Measurements from ENCODE around the gene VAMP4.
"Not testable (repeated sequence)": the region's sequence is repeated elsewhere in the genome, so short reads cannot be mapped to it uniquely, and the experiment has no call there.

Gene VAMP4

DNA sequence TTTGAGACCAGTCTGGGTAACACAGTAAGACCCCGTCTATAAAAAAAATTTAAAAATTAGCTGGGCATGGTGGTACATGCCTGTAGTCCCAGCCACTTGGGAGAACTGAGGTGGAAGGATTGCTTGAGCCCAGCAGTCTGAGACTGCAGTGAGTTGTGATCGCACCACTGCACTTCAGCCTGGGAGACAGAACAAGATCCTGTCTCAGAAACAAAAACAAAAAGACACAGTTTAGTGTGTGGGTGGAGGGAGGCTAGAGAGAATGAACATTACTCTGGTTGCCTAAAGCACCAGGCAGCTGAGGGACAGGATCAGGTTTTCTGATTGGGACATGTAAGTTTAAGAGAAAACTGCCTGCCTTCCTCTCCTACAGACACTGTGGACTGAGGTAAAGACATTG lies 42.3 kb downstream of the VAMP4 start:
- DNase-seq (ENCODE audit: low read depth), result no peak

DNA sequence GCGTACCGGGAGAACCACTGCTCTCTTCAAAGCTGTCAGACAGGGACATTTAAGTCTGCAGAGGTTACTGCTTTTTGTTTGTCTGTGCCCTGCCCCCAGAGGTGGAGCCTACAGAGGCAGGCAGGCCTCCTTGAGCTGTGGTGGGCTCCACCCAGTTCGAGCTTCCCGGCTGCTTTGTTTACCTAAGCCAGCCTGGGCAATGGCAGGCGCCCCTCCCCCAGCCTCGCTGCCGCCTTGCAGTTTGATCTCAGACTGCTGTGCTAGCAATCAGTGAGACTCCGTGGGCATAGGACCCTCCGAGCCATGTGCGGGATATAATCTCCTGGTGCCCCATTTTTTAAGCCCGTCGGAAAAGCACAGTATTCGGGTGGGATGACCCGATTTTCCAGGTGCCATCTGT lies 46.1 kb downstream of the VAMP4 start:
- not testable (repeated sequence) for DNase-seq (ENCODE audit: low read depth)

DNA sequence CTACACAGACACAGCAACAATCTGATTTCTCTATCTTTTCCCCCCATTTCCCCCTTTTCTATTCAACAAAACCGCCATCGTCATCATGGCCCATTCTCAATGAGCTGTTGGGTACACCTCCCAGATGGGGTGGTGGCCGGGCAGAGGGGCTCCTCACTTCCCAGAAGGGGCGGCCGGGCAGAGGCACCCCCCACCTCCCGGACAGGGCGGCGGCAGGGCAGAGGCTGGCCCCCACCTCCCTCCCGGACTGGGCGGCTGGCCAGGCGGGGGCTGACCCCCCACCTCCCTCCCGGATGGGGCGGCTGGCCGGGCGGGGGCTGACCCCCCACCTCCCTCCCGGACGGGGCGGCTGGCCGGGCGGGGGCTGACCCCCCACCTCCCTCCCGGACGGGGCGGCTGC lies 48.3 kb downstream of the VAMP4 start:
- not testable (repeated sequence) for DNase-seq (ENCODE audit: low read depth)

- DNase-seq (ENCODE audit: low read depth), result no peak
These were observed 58.0 kb downstream of the VAMP4 start for GRCh38 chr1:171683870-171684269.

DNA sequence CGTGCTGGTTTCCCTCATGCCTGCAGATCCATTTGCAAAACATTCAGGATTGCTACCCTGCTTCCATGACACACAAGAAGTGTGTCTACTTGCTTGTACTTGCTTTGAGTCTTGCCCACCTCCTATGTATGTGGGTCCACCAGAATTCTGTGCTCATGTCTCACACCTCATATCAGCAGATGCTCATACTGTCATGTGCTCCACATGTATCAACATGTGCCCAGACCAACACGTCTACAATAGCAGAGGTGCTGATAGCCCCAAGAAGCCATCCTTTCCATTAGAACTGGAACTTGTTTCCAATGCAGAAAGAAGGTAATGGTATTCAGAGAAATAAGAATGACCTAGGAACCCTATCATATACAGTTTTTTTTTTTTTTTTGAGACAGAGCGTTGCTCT lies 61.5 kb downstream of the VAMP4 start:
- no peak for DNase-seq (ENCODE audit: low read depth)

DNA sequence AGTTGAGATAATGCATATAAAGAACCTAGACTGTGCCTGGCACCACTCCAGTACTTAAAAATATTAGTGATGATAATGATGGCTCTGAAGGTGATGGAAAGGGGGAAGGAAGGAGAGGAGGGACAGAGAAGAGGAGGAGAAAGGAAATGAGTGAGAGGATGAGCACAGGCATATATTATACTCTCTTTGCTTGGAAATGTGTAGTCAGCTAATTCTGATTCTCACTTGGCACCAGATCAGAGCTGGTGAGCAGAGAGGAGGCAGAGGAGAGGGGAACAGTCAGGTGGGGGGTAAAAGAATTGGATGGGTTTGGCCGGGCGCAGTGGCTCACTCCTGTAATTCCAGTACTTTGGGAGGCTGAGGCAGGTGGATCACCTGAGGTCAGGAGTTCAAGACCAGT lies 65.0 kb downstream of the VAMP4 start:
- no peak for DNase-seq (ENCODE audit: low read depth)

DNA sequence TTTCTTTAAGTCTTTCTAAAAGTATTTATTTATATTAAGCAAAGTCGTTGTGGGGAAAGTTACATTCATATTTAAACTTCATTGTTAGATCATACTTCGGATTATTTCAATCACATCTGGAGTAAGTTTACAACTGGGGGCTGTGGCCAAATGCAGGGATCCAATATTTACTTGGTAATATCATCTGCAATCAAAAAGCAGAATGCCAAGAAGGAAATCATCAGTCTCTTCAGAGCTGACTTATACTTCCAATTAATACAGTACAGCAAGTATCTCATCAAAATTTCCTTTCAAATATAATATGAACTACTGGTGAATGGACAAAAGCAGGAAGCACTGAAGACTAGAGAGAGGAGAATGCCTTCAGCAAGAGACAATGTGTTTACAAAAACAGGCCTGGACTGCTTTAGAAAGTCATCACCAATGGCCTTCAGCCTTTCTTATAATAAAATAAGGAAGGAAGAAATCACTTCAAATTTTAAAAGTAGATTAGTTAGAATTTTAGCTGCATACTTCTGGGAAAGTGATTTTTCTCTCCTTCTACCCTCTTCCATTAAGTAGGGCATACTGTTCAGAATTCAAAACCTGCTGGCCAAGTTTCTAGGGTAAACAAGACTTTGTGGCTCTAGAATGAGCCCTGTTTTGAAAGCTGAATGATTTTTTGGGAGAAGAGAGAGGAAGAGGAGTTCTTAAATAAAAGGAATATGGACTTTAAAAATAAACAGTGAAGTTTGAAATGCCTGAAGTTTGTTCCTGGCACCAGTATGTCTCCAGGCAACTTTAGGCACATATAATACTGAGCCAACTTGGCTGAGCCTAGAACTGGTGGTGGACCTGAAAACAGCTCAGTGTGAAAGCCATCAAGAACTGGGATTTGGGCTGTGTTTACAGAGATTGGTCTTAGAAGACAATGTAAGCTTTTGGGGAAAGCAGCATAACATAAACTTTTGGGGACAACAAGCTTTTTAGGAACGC lies 67.1 kb downstream of the VAMP4 start:
- no peak for DNase-seq (ENCODE audit: low read depth)

DNA sequence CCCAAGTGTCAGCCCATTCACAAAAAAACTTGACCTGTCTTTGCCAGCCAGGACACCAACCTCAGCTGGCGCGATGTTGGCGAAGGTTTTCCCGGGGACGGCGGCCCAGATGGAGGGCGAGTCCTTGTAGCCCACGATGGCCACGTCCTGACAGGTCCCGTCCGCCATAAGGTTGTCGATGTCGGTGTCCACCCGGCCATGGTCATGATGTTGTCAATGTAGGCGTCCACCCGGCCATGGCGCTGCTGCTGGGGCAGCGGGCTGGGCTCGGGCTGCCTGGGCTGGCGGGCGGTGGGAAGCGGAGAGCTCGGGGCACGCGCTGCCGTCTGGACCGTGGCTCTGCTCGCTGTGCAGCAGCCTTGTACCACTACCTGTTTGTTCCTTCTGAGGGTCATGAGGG lies 71.1 kb downstream of the VAMP4 start:
- DNase-seq (ENCODE audit: low read depth), result no peak

DNA sequence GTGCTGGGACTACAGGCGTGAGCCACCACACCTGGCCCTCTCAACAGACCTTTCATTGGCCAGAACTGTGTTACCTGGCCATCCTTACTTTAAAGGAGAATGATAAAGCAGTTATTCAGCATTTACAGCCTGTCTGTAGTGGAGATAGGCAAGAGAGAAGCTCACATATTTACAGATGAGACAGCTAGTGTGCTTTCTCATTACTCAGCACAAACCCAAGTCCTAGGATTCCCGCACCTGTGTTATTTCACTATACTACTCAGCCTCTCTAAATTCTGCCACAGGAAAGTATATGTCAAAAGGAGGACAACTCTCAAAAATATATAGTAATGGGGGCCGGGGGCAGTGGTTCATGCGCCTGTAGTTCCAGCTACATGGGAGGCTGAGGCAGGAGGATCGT lies 73.5 kb downstream of the VAMP4 start:
- DNase-seq (ENCODE audit: low read depth), result no peak

- no peak for DNase-seq (ENCODE audit: low read depth)
These were observed 75.6 kb downstream of the VAMP4 start for GRCh38 chr1:171666114-171666769.

DNA sequence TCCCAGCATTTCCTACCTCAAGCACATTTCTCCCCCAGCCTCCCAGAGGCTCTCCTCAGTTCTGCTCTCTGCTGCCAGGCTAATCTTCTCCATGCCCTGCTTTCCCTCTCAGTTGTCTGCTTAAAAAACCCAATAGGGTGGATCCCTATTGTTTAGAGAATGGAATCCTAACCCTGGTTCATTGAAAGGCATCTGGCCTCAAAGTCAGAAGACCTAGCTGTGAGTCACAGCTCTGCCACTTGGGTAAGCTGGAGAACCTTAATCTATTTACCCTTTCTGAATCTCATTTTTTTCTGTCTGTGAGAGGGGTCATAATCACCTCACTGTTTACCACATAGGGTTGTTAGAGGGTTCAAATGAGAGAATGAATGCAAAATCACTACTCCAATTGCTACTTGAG lies 76.9 kb downstream of the VAMP4 start:
- DNase-seq (ENCODE audit: low read depth), result no peak

- DNase-seq (ENCODE audit: low read depth), result no peak
These were observed 77.8 kb downstream of the VAMP4 start for GRCh38 chr1:171663854-171664575.

DNA sequence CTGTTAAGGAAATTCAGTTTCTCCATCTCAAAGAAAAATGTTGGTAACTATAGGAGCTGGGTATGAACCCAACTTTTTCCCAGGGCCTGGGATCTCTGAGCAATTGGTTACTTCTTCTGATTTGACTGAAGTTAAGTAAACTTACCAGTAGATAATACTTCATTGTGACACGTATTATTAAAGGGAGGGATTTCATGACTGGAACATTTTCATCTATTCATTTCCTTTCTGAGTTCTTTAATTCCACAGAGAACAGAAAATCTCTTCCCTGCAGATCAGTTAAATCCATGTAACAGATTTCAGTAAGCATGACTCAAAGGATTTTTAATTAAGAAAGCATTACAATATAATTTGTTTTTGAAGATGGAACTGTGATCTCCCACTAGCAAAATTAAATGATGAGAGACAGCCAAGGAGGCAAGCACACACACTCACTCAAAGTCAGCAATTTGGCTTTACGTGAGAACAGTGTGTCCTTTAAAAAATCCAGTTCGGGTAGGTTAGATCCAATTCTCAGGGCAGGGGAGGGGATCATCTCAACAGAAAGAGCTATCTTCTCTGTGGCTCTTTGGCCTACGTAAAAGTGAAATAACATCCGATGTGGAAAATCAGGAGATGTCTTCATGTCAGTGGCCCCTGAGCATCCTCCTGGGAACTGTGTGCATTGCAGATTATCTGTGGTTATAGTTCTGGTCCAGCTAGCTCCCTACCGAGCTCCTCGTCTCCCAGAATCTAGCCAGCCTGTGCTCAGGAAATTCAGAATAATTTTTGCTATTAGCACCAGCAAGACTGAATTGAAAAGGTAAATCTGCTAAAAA lies 78.6 kb downstream of the VAMP4 start:
- no peak for DNase-seq (ENCODE audit: low read depth)

- no peak for DNase-seq (ENCODE audit: low read depth)
These were observed 80.7 kb downstream of the VAMP4 start for GRCh38 chr1:171661076-171661650.

- DNase-seq (ENCODE audit: low read depth), result not testable (repeated sequence)
These were observed 85.7 kb downstream of the VAMP4 start for GRCh38 chr1:171656206-171656605.

DNA sequence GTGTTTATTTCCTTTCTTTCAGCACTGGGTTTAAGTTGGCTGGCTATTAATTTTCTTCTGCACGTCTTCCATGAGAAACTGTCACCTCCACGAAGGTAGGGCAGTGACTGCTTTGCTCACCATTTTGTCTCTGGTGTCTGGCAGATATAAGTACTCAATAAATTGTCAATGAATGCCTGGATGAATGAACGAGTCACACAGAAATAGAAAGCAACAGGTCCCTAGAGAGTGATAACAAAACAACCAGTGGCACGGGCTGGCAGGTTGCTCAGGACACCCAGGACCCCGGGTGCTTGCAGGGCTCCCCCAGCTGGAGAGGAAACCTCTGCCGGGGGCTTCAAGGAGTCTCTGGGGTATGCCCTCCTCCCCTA lies 86.1 kb downstream of the VAMP4 start:
- no peak for DNase-seq (ENCODE audit: low read depth)

- peak; percentile 29 for DNase-seq (ENCODE audit: low read depth)
These were observed 86.7 kb downstream of the VAMP4 start for GRCh38 chr1:171654942-171655745.

DNA sequence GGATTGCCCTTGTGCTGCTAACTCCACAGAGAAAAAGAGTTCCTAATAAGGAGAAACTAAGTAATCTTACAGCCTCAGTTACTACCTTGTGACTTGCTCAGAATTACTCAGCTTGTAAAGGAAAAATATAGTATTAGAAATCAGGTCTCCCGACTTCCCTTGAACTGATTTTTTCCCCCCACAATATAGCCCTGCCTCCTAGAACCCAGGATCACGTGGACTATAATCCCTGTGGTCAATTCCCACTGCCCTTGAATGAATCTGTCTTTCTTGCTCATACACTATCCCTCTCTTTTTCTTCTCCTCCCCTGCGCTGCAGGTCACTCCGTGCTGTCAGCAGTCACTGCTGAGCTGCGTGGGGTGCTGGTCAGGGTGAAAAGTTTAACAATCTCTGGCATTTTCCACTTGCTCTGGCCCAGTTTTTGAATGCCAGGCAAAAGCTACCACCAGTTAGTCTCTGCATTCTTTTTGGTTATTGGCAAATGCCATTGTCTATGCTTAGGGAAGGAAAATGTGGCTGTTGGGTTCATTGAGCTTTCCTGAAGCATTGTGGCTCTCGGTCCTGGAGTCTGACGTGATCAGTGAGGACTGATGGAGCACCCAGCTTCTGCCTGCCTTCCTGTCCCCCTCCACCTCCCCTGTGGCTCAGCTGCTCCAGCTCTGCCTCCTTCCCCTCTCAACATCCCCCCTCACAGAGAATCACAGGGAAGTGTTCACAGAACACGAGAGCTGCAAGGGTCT lies 87.5 kb downstream of the VAMP4 start:
- DNase-seq (ENCODE audit: low read depth), result no peak

DNA sequence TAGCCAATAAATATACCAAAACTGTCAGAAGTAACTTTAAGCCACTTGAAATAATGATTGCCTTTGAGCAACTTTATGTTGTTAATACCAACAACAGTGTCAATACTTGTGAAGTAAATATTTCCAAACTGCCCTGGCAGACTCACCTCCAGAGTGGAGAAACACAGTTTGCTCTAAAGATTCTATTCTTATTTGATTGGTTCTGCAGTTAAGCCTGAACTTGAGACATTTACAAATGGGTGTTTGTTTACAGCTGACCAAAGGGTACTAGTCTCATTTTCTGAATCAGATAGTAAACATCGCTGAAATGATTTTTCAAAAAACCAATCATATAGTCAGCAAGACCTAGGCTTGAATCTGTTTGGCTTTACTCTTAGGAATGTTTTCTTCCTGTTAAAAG lies 88.1 kb downstream of the VAMP4 start:
- DNase-seq (ENCODE audit: low read depth), result no peak

All from T follicular helper cell (primary cell).